ENCODE results near the gene FN3K. TPM values are rescaled to one million over a fixed set of nuclear protein-coding genes. Genes with fewer than 3 reads are reported as not detected.

Gene FN3K
- total and polyA plus RNA-seq, 2 of the 13 experiments (the other 11 are each of a cell fraction or from before 2014, with no cell fraction given): 3.5 to 12.2 TPM

DNA sequence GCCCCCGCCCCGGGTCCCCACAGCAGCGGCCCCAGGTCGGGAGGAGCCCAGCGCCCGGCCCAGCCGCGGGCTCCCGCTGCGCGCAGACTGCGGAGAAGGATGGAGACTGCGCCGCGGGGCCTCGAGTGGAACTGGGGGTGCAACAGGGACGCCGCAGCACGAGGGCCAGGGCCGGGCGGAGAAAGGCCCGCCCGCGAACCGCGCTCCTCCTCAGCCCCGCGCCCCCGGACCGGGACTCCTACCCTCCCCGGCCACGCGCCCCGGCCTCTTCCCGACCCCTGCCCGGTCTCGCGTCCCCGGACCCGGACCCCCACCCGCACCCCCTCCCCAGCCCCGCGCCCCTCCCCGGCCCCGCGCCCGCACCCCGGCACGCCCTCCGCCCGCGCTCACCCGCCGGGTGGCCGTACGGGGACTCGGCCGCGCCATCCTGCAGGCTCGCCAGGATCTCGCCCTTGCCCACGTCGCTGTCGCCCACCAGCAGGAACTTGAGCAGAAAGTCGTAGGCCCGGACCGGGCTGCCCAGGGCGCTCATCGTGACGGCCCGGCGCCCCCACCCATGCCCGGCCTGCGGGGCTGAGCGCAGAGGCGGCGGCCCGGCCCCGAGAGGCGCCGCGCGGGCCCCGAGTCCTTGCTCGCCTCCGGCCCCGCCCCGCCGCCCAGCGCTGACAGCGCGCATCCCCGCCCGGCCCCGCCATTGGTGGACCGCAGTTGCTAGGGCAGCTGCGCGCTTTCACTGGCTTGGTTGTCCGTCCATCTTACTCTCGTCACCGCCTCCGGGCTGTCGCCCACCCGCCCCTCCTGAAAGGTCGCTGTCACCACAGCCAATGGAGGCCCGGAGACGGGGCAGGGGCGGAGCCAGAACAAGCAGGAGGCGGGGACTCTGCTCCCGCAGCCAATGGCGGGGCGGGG, 37.1 kb upstream of the FN3K start, which contains the start of gene RAB40B (continued):
- no peak; the same call in 1 of the 2 replicates for TF ChIP-seq ZNF724P (CRISPR knock-in tag; IDR thresholded peaks at IDR 0.05; ENCODE audit: borderline replicate concordance)
- TF ChIP-seq NFE2L1 (CRISPR knock-in tag; IDR thresholded peaks at IDR 0.05; ENCODE audit: borderline replicate concordance): no peak
- no peak for TF ChIP-seq ZNF335 (CRISPR knock-in tag; IDR thresholded peaks at IDR 0.05)
- TF ChIP-seq ZC3H4 (CRISPR knock-in tag; IDR thresholded peaks at IDR 0.05; ENCODE audit: borderline replicate concordance): no peak
- TF ChIP-seq ZNF234 (CRISPR knock-in tag; conservative IDR thresholded peaks at IDR 0.05): 0 out of 2 replicates have a peak, but pooled peaks have one; percentile 60
- no peak for TF ChIP-seq NFIB (CRISPR knock-in tag; IDR thresholded peaks at IDR 0.05; ENCODE audit: borderline replicate concordance)
- no peak; the same call in 1 of the 2 replicates for TF ChIP-seq ZNF614 (CRISPR knock-in tag; IDR thresholded peaks at IDR 0.05; ENCODE audit: borderline replicate concordance)
- no peak for TF ChIP-seq SNAI1 (CRISPR knock-in tag; IDR thresholded peaks at IDR 0.05; ENCODE audit: borderline replicate concordance)
- TF ChIP-seq CEBPB (IDR thresholded peaks at IDR 0.05; ENCODE audit: borderline replicate concordance, low read depth, low read length): no peak
- no peak for TF ChIP-seq USF2 (IDR thresholded peaks at IDR 0.05; ENCODE audit: low read depth, low read length)
- no peak for TF ChIP-seq USF2 (CRISPR knock-in tag; IDR thresholded peaks at IDR 0.05; ENCODE audit: borderline replicate concordance)
- TF ChIP-seq ATM (IDR thresholded peaks at IDR 0.05; ENCODE audit: borderline replicate concordance): no peak
- TF ChIP-seq ARID5B (CRISPR knock-in tag; IDR thresholded peaks at IDR 0.05): no peak
- TF ChIP-seq CHCHD3 (CRISPR knock-in tag; IDR thresholded peaks at IDR 0.05): no peak
- peak in 1 of 2 experiments; percentile 59; a peak in 2 of 4 replicates for TF ChIP-seq EP300 (IDR thresholded peaks at IDR 0.05; ENCODE audit: low read depth in 2 of 2, low read length in 2 of 2)
- no peak for TF ChIP-seq EP300 (CRISPR knock-in tag; IDR thresholded peaks at IDR 0.05; ENCODE audit: borderline replicate concordance)
- TF ChIP-seq, protein P1, sequence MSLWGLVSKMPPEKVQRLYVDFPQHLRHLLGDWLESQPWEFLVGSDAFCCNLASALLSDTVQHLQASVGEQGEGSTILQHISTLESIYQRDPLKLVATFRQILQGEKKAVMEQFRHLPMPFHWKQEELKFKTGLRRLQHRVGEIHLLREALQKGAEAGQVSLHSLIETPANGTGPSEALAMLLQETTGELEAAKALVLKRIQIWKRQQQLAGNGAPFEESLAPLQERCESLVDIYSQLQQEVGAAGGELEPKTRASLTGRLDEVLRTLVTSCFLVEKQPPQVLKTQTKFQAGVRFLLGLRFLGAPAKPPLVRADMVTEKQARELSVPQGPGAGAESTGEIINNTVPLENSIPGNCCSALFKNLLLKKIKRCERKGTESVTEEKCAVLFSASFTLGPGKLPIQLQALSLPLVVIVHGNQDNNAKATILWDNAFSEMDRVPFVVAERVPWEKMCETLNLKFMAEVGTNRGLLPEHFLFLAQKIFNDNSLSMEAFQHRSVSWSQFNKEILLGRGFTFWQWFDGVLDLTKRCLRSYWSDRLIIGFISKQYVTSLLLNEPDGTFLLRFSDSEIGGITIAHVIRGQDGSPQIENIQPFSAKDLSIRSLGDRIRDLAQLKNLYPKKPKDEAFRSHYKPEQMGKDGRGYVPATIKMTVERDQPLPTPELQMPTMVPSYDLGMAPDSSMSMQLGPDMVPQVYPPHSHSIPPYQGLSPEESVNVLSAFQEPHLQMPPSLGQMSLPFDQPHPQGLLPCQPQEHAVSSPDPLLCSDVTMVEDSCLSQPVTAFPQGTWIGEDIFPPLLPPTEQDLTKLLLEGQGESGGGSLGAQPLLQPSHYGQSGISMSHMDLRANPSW (CRISPR knock-in tag; IDR thresholded peaks at IDR 0.05; ENCODE audit: borderline replicate concordance): no peak
- no peak for TF ChIP-seq RBM22 (optimal IDR thresholded peaks at IDR 0.05; ENCODE audit: low read length)
- TF ChIP-seq REXO4 (CRISPR knock-in tag; IDR thresholded peaks at IDR 0.05; ENCODE audit: borderline replicate concordance): no peak
